CD4-positive, alpha-beta T cell treated with Interleukin-2 at 100 ng/mL for 4 hours (primary cell): Measurements from ENCODE around the gene HECTD4.
A peak's percentile ranks its signal among the peaks of the same experiment; 100 is the strongest.
"Not testable (repeated sequence)": the region's sequence is repeated elsewhere in the genome, so short reads cannot be mapped to it uniquely, and the experiment has no call there.

Source experiments
- DNase-seq: peaks from one replicate; pipeline ENCODE4 v3.0.0-alpha.2; 2020; ENCODE audit warnings: low spot score

Gene HECTD4, protein sequence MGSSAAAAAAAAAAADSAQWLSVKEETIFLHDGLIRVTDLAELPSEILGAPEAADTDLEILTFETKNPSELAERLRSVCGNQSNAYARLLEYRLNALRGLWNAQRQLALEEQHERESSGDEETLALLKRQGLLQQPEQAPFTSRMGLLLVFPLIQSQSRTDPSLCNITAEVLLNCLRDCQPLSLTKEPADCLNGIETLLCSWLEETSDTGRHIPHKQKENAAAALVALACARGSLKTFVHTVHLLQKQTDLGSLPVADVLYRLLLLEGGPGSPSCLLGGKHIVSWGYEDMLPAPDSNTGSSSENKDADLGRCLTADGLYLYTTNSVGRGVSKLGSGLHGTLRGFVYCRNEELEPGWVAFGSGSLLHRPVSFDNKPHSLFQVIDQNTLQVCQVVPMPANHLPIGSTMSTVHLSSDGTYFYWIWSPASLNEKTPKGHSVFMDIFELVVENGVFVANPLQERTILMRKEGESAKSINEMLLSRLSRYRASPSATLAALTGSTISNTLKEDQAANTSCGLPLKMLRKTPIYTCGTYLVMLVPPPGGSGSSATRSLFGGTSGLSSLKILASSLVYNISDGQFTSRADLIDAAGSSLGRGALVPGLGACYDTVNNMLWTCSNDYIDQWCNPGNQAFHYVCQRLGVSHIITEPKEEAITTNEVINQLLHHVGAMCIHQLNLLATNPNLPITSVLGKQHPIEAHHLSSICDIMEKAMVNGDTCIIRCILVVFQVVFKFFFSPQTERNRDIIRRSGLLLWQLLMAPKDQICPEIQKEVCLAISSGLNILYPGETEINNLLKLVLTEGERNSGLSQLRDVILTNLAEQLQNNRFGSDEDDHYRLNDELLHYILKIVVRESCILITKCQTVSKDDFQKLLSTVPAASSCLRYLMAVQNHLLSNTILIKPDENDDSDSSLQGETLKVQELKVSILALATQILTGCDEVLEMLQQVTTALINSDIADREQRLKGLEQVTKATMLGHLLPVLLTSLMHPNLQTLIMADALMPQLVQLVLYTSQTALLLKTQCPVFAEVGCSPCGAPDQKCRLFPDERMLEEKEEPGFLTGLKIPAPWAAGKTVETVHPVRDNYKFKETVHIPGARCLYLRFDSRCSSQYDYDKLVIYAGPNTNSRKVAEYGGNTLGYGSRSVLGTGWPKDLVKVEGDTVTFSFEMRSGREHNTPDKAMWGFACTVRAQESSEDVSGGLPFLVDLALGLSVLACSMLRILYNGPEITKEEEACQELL (N-terminal part only)

DNA sequence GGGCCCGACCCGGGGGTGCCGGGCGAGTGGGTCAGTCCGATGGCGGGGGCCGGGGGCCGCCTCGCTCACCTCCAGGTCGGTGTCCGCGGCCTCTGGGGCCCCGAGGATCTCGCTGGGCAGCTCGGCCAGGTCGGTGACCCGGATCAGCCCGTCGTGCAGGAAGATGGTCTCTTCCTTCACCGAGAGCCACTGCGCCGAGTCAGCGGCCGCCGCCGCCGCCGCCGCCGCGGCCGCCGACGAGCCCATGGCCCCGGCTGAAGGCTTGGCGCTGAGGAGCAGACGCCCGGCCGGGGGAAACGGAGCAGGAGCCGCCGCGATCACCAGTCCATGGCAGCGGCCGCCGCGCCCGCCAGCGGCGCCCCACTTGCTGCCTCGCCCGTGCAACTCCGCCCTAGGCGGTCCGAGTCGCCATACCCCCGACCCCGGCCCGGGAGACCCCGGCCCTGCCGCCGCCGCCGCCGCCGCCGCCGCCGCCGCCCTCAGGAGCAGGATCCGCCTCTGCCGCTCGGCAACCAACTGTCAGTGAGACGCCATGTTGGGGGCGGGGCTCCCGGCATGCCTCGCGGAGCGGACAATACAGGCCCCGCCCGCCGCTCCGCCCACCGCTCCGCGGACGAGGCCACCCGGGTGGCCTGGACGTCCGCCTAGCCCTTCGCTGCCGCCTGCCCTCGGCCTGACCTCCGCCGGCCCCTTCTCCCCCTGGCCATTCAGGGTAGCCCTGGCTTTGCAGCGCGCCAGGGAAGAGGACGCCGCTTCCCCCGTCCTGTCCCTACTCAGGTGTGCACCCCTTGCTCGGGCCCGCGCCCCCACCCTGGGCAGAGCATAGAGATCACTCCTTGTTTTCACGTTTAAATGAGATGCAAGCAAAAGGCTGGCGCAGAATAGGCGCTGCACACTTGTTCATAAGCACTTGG, at the start of gene HECTD4:
Gene HECTD4 (minus strand): TSS at position 549 of the 914 bp plus-strand sequence. CDS start 303 bp downstream, at position 246.
- DNase-seq: peak; percentile 90

DNA sequence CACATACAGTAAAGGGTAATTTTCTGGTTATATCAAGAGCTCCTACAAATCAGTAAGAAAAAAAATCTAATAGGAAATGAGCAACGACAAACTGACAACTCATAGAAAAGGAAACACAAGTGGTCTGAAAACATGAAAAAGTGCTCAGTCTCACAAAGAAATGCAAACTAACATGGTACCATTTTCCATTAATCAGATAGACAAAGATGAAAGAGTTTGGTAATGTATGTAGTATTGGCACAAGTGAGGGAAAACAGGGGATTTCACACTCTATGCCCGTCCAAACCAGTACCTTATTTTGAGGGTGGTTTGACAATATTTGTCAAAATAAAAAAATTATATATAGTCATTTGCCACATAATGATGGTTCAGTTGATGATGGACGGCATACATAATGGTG, 49.7 kb upstream of the HECTD4 start:
- DNase-seq: no peak

DNA sequence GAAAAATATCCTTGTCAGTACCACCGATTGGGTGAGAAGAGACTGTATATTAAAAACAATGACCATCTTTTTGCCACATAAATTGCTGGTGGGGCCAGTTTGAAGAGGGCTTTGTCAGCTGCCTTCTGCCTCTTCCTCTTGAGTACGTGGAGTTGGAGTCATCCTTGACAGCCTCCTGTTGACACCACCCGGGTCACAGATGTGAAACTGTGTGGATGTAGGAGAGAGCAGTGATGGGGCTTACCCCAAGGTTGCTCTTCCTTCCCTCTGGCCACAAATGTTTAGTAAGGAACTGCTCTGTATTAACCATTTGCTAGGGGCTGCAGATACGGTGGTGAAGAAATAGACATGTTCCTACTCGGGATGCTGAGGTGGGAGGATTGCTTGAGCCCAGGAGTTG, 48.7 kb upstream of the HECTD4 start:
- DNase-seq: no peak

DNA sequence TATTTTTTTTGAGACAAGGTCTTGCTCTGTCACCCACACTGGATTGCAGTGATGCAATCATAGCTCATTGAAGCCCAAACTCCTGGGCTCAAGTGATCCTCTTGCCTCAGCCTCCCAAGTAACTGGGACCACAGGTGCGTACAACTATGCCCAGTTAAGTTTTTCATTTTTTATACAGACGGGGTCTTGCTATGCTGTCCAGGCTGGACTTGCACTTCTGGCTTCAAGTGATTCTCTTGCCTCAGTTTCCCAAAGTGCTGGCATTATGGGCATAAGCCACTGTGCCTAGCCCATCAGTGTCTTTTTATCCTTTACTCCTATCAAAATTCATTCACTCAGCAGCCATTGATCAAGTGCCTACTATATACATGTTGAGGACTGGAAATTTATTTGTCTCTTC, 45.5 kb upstream of the HECTD4 start:
- DNase-seq: no peak

DNA sequence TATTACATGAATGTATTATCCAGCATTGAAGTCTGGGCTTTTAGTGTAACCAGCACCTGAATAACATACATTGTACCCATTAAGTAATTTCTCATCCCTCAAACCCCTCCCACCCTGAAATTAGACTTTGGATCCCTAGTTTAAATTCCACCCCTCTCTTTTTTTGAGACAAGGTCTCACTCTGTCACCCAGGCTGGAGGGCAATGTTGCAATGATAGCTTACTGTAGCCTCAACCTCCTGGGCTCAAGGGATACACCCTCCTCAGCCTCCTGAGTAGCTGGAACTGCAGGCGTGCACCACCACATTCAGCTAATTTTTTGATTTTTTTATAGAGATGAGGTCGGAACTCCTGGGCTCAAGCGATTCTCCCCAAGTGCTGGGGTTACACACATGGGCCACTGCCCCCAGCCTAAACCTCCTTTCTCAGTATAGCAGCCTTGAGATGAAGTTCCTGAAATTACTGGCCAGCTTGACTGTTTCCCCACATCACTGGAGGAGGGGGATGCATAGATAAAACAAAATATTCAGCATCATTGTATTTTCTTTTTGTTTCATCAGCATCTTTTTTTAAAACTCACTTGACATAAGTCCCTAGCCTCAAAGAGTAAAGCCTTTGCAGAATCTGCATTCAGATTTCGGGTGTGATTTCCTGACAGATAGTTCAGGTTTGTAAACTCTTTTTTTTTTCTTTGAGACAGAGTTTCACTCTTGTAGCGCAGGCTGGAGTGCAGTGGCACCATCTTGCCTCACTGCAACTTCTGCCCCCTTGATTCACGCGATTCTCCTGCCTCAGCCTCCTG, 43.6 kb upstream of the HECTD4 start:
- no peak for DNase-seq

DNA sequence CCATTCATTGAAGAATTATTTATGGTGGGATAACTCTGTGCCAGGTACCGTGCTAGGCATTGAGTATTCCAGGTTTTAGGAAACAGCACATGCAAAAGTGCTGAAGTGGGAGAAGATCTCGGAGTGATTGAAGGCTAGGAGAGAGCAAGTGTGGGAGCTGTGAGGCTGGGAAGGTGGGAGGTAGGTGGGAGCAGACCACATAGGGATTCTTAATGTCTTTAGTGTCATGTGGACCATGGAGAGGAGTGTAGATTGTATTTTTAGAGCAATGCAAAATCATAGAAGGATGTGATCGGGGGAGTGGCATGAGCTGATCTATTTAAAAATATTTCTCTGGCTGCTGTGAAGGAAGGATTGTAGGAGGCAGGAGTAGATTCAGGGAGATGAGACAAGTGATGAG, 41.9 kb upstream of the HECTD4 start:
- no peak for DNase-seq

DNA sequence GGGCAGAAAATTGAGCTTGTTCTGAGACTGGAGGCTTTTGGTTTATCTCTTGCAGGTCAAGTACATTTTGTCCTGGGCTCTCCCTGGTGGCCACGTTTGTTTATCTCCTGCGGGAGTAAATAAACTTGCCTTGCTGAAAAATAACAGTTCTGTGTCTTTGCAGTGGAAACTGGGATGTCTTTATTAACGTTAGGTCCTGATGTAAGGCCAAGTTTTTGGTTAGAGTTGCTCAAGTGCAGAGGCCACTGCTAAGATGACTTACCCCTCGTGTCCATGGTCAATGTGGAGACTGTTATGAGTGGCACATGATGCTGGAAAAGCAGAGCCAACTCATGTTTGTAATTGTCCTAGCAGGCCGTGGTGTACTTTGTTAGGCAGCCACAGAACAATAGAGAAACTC, 40.3 kb upstream of the HECTD4 start:
- DNase-seq: no peak

DNA sequence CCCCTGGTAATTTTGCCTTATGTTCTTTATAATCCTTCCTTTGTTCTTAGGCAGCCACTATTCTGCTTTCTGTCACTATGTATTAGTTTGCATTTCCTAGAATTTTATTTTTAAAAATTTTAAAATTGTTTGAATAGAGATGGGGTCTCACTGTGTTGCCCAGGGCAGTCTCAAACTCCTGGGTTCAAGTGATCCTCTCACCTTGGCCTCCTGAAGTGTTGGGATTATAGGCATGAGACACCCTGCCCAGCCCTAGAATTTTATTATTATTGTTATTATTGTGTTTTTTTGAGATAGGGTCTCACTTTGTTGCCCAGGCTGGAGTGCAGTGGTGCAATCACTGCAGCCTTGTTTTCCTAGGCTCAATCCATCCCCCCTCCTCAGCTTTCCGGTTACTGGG, 39.1 kb upstream of the HECTD4 start:
- no peak for DNase-seq

DNA sequence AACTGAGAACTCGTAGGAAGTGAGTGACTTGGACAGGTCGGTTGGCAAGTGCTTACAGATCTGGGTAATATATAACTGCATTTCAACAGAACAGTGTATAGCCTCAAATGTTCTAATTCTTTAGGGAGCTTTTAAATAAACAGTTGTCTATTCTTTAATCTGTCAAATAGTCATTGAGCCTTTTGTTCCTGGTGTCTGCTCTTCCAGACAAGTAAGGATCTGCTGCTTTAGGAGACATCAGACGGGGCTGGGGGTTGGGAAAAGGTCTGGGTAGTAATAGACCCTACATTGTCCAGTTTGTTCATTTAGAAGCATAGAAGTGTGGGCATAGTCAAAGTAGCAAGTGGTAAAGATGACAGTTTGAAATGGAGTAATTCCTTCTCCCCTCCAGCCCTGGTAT, 38.5 kb upstream of the HECTD4 start:
- no peak for DNase-seq

DNA sequence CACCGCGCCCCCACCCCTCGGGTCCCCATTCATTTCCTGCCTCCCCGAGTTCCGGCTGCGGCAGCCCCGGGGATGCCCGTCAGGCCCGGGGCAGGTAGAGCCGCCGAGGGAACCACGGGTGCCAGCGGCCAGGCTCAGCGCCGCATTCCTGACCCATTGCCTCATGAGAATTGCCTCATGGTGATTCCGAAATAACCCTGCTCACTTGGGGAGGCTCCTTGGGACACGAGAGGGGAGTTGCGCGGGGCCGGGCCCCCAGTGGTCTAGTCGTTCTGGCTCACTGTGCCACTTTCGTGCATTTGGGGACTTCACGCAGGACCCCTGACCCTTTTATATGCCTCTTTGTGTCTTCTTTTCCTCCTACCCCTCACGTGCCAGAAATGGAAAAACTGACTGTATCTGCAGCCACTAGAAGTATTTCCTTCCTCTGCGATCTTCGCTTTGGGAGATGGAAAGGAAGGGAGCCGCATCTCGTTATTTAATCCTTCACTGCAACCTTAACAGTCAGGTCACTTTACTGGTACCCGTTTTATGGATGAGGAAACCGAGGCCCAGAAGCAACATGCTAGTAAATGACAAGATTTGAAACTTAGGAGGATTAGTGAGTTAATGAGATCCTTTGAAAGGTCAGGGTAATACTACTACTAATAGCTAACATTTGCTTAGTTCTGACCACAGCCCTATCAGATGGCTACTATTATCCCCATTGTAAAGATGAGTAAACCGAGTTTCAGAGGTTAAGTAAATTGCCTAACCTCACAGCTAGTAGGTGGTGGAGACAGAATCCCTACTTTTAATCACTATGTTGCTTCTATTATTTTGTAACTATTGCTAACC, 37.3 kb upstream of the HECTD4 start:
- peak; percentile 10 for DNase-seq

DNA sequence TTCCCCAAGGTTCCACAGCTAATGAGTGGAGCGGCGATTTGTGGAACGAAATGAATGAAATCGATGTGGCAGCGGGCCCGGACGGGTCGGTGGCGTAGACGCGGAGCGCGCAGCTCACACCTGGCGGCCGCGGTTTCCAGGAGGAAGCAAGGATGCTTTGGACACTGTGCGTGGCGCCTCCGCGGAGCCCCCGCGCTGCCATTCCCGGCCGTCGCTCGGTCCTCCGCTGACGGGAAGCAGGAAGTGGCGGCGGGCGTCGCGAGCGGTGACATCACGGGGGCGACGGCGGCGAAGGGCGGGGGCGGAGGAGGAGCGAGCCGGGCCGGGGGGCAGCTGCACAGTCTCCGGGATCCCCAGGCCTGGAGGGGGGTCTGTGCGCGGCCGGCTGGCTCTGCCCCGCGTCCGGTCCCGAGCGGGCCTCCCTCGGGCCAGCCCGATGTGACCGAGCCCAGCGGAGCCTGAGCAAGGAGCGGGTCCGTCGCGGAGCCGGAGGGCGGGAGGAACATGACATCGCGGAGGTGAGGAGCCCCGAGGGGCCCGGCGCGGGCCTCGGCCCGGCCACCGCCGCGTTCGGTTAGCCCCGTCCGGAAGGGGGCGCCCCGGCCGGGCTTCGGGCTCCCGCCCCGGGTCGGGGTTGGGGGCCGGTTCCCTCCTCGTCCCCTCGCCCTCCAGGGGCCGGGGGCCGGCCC, 36.5 kb upstream of the HECTD4 start, which contains the start of gene PTPN11:
Gene PTPN11 (plus strand): TSS at position 340 of the 689 bp plus-strand sequence. CDS start 165 bp downstream, at position 505.
- DNase-seq: peak; percentile 85

DNA sequence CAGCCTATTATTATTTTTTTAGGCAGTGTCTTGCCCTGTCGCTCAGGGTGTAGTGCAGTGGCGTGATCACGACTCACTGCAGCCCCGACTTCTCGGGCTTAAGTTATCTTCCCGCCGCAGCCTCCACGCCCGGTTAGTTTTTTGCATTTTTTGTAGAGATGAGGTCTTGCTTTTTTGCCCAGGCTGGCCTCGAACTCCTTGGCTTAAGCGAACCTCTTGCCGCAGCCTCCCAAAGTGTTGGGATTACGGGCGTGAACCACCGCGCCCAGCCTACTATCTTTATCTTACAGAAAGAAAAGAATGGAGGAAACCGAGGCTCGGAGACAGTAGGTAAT, 36.0 kb upstream of the HECTD4 start:
- no peak for DNase-seq

DNA sequence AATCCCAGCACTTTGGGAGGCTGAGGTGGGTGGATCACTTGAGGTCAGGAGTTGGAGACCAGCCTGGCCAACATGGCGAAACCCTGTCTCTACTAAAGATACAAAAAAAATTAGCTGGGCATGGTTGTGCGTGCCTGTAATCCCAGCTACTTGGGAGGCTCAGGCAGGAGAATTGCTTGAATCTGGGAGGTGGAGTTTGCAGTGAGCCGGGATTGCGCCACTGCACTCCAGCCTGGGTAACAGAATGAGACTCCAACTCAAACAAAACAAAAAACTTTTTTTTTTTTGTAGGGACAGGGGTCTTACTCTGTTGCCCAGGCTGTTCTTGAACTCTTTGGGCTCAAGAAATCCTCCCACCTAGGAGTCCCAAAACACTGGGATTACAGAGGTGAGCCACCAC, 33.2 kb upstream of the HECTD4 start:
- not testable (repeated sequence) for DNase-seq

DNA sequence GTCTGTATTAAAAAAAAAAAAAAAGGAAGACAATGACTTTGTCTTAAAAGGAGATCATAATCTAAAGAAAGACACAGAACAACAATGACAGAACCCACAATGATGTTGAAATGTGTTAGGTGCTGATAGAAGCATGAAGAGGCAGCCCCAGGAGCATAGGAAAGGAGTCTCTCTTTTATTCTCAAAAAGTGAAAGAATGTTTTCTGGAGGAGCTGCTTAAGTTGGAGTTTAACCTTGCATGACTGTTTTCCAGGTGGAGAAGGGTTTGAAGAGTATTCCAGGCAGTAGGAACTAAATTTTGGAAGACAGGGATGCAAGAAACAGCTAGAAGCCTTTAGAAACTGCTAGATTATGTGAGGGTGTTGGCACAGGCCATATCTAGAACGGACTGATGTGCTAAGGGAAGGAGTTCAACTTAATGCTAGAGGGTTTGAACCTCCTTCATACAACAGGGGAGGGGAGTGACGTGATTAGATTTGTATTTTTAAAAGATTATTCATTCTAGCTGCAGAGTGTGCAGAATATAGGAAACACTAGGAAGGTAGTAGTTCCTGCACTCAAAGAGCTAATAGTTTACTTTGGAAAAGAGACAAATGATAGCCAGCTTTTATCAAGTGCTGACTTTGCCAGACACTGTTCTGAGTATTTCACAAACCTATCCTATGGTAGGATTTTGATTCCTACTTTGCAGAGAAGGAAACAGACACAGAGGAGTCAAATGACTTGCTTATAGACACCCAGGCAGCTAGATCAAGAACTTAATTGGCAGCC, 31.8 kb upstream of the HECTD4 start:
- no peak for DNase-seq

DNA sequence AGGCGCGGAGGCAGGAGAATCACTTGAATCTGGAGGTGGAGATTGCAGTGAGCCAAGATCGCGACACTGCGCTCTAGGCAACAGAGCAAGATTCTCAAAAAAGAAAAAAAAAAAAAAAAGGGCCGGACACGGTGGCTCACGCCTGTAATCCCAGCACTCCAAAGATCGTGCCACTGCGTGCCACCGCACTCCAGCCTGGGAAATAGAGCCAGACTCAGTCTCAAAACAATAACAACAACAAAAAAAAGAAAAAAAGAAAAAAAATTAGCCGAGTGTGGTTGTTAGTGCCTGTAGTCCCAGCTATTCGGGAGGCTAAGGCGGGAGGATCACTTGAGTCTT, 27.6 kb upstream of the HECTD4 start:
- no peak for DNase-seq

DNA sequence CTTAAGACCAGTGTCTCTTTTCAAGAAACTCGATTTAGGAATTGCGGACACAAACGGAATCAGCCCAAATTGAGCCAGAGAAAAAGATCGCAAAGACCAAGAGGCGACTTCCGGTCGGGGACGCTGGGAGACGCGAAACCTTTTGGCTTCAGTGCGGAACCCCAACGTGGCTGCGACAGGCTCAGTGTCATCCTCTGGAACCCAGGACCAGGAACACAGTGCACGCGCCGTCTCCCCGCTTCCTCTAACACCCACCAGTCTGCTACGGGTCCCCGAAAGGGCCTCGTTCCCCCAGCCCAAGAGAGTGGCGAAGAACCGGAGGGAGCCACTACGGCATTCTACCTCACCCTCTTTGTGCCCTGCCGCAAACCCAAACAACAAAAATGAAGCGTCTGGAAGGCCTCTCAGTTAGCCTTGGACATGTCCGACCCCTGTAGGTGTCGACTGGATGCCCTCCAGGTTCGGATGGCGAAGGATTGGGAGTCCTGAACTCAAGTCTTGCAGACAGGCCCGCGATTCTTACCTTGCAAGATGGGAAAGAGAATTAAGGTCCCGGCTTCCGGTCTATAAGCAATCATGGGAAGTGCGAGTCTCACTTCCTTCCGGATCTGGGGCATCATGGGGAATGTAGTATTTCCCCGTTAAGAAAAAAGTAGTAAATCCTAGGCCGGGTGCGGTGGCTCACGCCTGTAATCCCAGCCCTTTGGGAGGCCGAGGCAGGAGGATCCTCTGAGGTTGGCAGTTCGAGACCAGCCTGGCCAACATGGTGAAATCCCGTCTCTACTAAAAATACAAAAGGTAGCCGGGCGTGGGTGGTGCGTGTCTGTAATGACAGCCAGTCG, 27.1 kb upstream of the HECTD4 start, which contains the start of gene RPL6:
Gene RPL6 (minus strand): TSS at position 542 of the 842 bp plus-strand sequence. CDS start 949 bp downstream, outside the sequence.
- peak; percentile 87 for DNase-seq

DNA sequence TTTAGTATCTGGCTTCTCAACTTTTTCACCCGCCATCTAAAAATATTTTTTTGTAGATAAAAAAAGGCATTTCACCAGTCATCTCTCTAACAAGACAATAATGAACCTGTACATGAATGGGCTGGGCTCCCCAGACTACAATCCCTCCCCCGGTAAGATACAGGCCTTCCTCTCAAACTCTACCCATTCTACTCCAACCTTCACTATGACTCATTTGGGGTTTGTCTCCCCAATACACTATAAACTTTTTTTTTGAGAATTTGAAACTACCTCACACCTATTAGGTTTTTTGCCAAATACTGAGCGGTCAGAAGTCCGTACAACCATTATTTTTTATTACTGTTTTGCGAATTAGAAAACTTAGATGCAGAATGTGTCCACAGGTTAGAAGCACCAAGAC, 26.4 kb upstream of the HECTD4 start:
- peak; percentile 62 for DNase-seq
